Endothelial cell (in vitro differentiated cells): ENCODE results near the gene SHISA2. TPM values are rescaled to one million over a fixed set of nuclear protein-coding genes. Genes with fewer than 3 reads are reported as not detected.

Experiments used
- DNase-seq: peaks from one replicate; pipeline ENCODE4 v3.0.0; 2021; ENCODE audit warnings: low spot score
- H3K27ac Mint-ChIP-seq: one replicate; pipeline ENCODE4 v1.8.0; 2021; ENCODE audit warnings: mixed read lengths, inconsistent platforms; ENCODE audit not compliant: unreplicated experiment
- H3K27me3 Mint-ChIP-seq: one replicate; pipeline ENCODE4 v1.8.0; 2021; ENCODE audit warnings: mild to moderate bottlenecking, moderate library complexity, mixed read lengths, inconsistent platforms; ENCODE audit not compliant: unreplicated experiment
- H3K36me3 Mint-ChIP-seq: one replicate; pipeline ENCODE4 v1.8.0; 2021; ENCODE audit warnings: mild to moderate bottlenecking, low read depth, mixed read lengths, inconsistent platforms; ENCODE audit not compliant: unreplicated experiment
- H3K4me1 Mint-ChIP-seq: one replicate; pipeline ENCODE4 v1.8.0; 2021; ENCODE audit warnings: mild to moderate bottlenecking, mixed read lengths, inconsistent platforms; ENCODE audit not compliant: unreplicated experiment
- H3K4me3 Mint-ChIP-seq: one replicate; pipeline ENCODE4 v1.8.0; 2021; ENCODE audit warnings: mild to moderate bottlenecking, mixed read lengths, inconsistent platforms; ENCODE audit not compliant: unreplicated experiment
- H3K9me3 Mint-ChIP-seq: one replicate; pipeline ENCODE4 v1.8.0; 2021; ENCODE audit warnings: mixed read lengths, inconsistent platforms; ENCODE audit not compliant: unreplicated experiment
- total RNA-seq: library from RNA; stranded (reverse); fragmentation: NEBNext Ultra II Directional; extraction: Animal tissue kit (Norgen Biotek cat#: 25700); gene quantifications from one replicate; pipeline ENCODE4 v1.2.1, GENCODE V29; 2021; ENCODE audit not compliant: unreplicated experiment
- TF ChIP-seq, protein P1 (sequence below): fragments of 200-600 bp; sonication (generic); IDR thresholded peaks from one replicate; pipeline ENCODE4 v1.5.0; 2021; ENCODE audit warnings: antibody characterized with exemption; ENCODE audit not compliant: unreplicated experiment

Gene SHISA2
- total RNA-seq, 1 donor from 2014 or later, result 71.5 TPM

DNA sequence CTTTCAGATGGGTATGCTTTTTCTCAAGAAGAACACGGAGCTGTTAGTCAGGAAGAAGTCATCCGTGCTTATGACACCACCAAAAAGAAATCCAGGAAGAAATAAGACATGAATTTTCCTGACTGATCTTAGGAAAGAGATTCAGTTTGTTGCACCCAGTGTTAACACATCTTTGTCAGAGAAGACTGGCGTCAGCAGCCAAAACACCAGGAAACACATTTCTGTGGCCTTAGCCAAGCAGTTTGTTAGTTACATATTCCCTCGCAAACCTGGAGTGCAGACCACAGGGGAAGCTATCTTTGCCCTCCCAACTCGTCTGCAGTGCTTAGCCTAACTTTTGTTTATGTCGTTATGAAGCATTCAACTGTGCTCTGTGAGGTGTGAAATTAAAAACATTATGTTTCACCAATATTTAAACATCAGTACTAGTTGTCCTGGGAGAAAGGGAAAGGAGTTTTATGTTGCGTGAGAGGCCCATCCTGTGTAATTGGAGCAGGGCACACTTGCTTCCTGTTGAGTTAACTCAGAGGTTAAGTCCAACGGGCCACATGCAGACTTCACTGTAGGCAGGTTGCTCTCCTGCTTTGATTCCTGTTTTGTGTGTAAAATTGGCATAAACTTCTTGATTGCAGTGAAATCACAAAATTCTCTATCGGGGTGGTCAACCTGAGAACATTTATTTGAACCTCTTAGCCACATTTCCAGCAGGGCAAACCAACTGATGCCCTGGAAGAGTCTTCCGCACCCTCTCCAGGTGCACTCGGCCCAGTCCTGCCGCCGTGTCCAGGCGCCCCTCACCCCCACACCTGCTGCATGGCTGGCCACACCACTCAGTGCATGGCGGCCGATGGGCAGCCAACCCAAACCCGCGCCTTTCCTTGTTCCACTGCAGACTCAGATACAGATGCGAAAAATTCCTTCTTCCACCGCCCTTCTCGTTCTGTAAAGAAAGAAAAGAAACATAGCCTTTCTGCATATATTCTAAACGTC, 31.6 kb downstream of the SHISA2 start:
- Mint-ChIP-seq H3K36me3 (peaks cover 9% of the 10 kb centered on the region), H3K4me1 (peaks cover 61% of the 10 kb centered on the region), H3K27me3 (peaks cover under 1% of the 10 kb centered on the region), H3K27ac (peak overlapping the region; percentile 86), H3K4me3 (peak overlapping the region; percentile 33), H3K9me3 (no peaks in the 10 kb centered on the region)
- no peak for DNase-seq
- TF ChIP-seq, protein P1, sequence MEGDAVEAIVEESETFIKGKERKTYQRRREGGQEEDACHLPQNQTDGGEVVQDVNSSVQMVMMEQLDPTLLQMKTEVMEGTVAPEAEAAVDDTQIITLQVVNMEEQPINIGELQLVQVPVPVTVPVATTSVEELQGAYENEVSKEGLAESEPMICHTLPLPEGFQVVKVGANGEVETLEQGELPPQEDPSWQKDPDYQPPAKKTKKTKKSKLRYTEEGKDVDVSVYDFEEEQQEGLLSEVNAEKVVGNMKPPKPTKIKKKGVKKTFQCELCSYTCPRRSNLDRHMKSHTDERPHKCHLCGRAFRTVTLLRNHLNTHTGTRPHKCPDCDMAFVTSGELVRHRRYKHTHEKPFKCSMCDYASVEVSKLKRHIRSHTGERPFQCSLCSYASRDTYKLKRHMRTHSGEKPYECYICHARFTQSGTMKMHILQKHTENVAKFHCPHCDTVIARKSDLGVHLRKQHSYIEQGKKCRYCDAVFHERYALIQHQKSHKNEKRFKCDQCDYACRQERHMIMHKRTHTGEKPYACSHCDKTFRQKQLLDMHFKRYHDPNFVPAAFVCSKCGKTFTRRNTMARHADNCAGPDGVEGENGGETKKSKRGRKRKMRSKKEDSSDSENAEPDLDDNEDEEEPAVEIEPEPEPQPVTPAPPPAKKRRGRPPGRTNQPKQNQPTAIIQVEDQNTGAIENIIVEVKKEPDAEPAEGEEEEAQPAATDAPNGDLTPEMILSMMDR, result no peak

DNA sequence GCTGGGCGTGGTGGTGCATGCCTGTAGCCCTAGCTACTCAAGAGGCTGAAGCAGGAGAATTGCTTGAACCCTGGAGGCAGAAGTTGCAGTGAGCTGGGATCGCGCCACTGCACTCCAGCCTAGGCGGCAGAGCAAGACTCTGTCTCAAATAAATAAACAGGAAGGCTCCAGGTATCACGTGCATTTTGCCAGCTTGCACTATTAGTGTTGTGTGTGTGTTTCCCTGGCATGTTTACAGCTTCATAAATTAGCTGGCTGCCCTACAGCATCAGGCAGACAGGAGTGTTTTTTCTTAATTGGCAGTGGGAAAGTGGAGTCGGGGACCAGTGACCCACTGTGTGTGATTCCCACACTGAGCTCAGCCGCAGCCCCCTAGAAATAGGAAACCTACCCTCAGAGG, 32.6 kb downstream of the SHISA2 start:
- TF ChIP-seq, protein P1, result no peak

DNA sequence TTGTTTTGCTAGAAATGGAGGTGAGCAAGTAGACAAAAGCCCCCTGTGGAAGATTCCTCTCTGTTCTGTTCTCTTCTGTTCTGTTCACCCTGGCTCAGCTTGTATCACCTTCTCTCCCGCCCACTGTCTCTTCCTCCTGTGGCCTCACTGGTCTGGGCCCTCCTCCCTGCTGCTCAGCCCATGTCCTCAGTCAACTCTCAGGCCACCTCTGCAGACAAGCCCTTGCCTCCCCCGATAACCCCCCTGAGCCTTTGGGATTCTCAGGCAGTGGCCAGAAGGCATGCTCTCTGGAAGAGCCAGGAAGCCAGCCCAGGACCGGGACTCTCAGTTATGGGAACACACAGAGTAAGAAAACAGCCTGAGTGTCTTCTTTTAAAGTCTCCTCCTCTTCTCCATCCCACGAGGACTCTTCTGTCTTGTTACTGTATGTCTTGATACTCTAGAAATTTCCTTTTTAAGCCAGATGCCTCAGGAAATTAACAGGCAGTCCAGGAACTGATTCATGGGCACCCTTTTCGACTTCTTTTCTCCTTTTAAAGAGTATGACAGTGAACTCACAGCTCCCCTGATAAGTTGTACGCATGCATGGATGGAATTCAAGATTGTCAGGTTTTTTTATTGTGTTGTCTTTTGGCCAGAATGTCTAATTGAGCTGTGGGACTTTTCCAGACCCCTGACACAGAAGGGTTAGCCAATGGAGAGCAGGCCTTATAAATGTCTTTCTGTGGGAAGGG, 33.7 kb downstream of the SHISA2 start:
- peaks cover 55% of the 10 kb centered on the region for H3K4me1 Mint-ChIP-seq
- DNase-seq, result no peak

More for the DNA sequence above, 32.6 kb downstream of the SHISA2 start:
- Mint-ChIP-seq H3K36me3 (peaks cover 11% of the 10 kb centered on the region), H3K27ac (no peak overlapping the region), H3K4me1 (peaks cover 57% of the 10 kb centered on the region), H3K27me3 (no peaks in the 10 kb centered on the region), H3K4me3 (no peak overlapping the region), H3K9me3 (no peaks in the 10 kb centered on the region)
- no peak for DNase-seq

DNA sequence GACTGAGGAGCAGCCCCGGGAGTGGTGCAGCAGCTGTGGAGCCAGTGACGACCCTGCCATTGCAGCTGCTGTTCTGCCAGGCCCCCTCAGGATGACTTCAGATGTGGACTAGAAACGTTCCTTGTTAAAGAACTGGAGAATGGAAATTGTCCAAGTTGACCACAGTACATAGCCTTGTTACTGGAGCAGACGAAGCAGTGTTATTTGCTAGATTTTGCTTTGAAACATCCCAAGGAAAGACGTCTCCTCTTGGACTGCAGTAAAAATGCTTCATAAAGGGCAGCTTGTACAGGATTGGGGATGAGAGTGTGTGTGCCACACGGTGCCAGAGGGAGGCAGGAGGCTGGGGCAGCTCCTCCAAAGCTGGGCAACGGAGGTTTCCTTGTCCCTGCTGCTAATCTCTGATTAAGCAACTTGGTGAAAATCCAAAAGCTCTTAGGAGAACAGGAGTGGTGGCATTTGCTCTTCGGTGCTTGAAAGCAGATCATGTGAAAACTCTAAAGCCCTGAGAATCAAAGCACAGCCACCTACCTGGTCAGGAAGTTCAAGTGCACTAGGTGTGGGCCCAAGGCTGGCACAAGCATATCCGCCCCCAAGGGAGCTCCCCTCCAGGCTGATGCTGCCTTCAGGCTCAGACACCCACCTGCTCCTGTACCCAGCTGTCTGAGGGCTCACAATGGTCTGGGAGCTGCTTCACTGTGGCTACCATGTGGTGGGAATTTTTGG, 34.5 kb downstream of the SHISA2 start:
- peaks cover 55% of the 10 kb centered on the region for H3K4me1 Mint-ChIP-seq
- peaks cover 20% of the 10 kb centered on the region for H3K36me3 Mint-ChIP-seq
- no peaks in the 10 kb centered on the region for H3K27me3 Mint-ChIP-seq
- H3K27ac Mint-ChIP-seq, result no peak overlapping the region
- H3K4me3 Mint-ChIP-seq, result no peak overlapping the region
- DNase-seq, result no peak
- TF ChIP-seq, protein P1, result no peak
- H3K9me3 Mint-ChIP-seq, result no peaks in the 10 kb centered on the region

More for the DNA sequence above, 33.7 kb downstream of the SHISA2 start:
- no peak overlapping the region for H3K27ac Mint-ChIP-seq
- no peaks in the 10 kb centered on the region for H3K27me3 Mint-ChIP-seq
- no peaks in the 10 kb centered on the region for H3K9me3 Mint-ChIP-seq
- peaks cover 20% of the 10 kb centered on the region for H3K36me3 Mint-ChIP-seq
- H3K4me3 Mint-ChIP-seq, result no peak overlapping the region
- TF ChIP-seq, protein P1, result no peak
